ENCODE data around the gene DIAPH2.

The DIAPH2 gene

GRCh38 chrX:97210501-97210900 is 525.9 kb downstream of the DIAPH2 start:
- DNase-seq, result no peak

- DNase-seq, result no peak
These were observed 526.4 kb downstream of the DIAPH2 start for GRCh38 chrX:97211070-97211469.

GRCh38 chrX:97215186-97215585 is 530.5 kb downstream of the DIAPH2 start:
- DNase-seq, result no peak

GRCh38 chrX:97224148-97224547 is 539.5 kb downstream of the DIAPH2 start:
- DNase-seq, result no peak

GRCh38 chrX:97229318-97229717 is 544.7 kb downstream of the DIAPH2 start:
- DNase-seq, result no peak

GRCh38 chrX:97230948-97231347 is 546.3 kb downstream of the DIAPH2 start:
- DNase-seq, result no peak

GRCh38 chrX:97234471-97235081 is 549.9 kb downstream of the DIAPH2 start:
- DNase-seq, result no peak

- no peak for DNase-seq
These were observed 554.0 kb downstream of the DIAPH2 start for GRCh38 chrX:97238632-97239031.

GRCh38 chrX:97252111-97252510 is 567.5 kb downstream of the DIAPH2 start:
- no peak for DNase-seq

- DNase-seq, result no peak
These were observed 576.0 kb downstream of the DIAPH2 start for GRCh38 chrX:97260679-97261078.

GRCh38 chrX:97266406-97267121 is 581.9 kb downstream of the DIAPH2 start:
- no peak for DNase-seq

- no peak for DNase-seq
These were observed 582.9 kb downstream of the DIAPH2 start for GRCh38 chrX:97267396-97268181.

GRCh38 chrX:97268182-97268680 is 583.6 kb downstream of the DIAPH2 start:
- no peak for DNase-seq

GRCh38 chrX:97284531-97284930 is 599.9 kb downstream of the DIAPH2 start:
- no peak for DNase-seq

GRCh38 chrX:97290199-97290598 is 605.6 kb downstream of the DIAPH2 start:
- no peak for DNase-seq

- DNase-seq, result no peak
These were observed 609.4 kb downstream of the DIAPH2 start for GRCh38 chrX:97294041-97294440.

GRCh38 chrX:97295954-97296353 is 611.3 kb downstream of the DIAPH2 start:
- DNase-seq, result no peak

- no peak for DNase-seq
These were observed 622.3 kb downstream of the DIAPH2 start for GRCh38 chrX:97306771-97307470.

- DNase-seq, result no peak
These were observed 623.5 kb downstream of the DIAPH2 start for GRCh38 chrX:97308171-97308570.

GRCh38 chrX:97309487-97310116 is 625.0 kb downstream of the DIAPH2 start:
- no peak for DNase-seq

GRCh38 chrX:97310373-97310772 is 625.7 kb downstream of the DIAPH2 start:
- no peak for DNase-seq

GRCh38 chrX:97311066-97311778 is 626.6 kb downstream of the DIAPH2 start:
- DNase-seq, result no peak
